Glutamatergic neuron (in vitro differentiated cells): ENCODE measurements around the gene AGER. TPM values are rescaled to one million over a fixed set of nuclear protein-coding genes. Genes with fewer than 3 reads are reported as not detected.

ENCODE experiments used
- DNase-seq: peaks from one replicate; pipeline ENCODE4 v3.0.0; 2022
- H3K27ac Mint-ChIP-seq: one replicate; pipeline ENCODE4 v1.8.0; 2020; ENCODE audit warnings: mild to moderate bottlenecking, mixed read lengths, inconsistent platforms; ENCODE audit not compliant: unreplicated experiment
- H3K27me3 Mint-ChIP-seq: one replicate; pipeline ENCODE4 v1.8.0; 2020; ENCODE audit warnings: mild to moderate bottlenecking, moderate library complexity, mixed read lengths, inconsistent platforms; ENCODE audit not compliant: unreplicated experiment
- H3K36me3 Mint-ChIP-seq: one replicate; pipeline ENCODE4 v1.8.0; 2020; ENCODE audit warnings: mild to moderate bottlenecking, mixed read lengths, inconsistent platforms; ENCODE audit not compliant: unreplicated experiment
- H3K4me1 Mint-ChIP-seq: one replicate; pipeline ENCODE4 v1.8.0; 2020; ENCODE audit warnings: mild to moderate bottlenecking, low read depth, mixed read lengths, inconsistent platforms; ENCODE audit not compliant: unreplicated experiment
- H3K4me3 Mint-ChIP-seq: one replicate; pipeline ENCODE4 v1.8.0; 2020; ENCODE audit warnings: mild to moderate bottlenecking, mixed read lengths, inconsistent platforms; ENCODE audit not compliant: unreplicated experiment
- H3K9me3 Mint-ChIP-seq: one replicate; pipeline ENCODE4 v1.8.0; 2020; ENCODE audit warnings: mild to moderate bottlenecking, moderate library complexity, mixed read lengths, inconsistent platforms; ENCODE audit not compliant: unreplicated experiment
- total RNA-seq: library from RNA; stranded (reverse); fragmentation: NEBNext Ultra II Directional; extraction: Animal tissue kit (Norgen Biotek cat#: 25700); gene quantifications from one replicate; pipeline ENCODE4 v1.2.1, GENCODE V29; 2021; ENCODE audit not compliant: unreplicated experiment
- TF ChIP-seq, protein P1 (sequence below): fragments of 200-600 bp; sonication (generic); IDR thresholded peaks from one replicate; pipeline ENCODE4 v1.5.0; 2021; ENCODE audit not compliant: partially characterized antibody, unreplicated experiment

AGER gene
- total RNA-seq, 1 donor from 2014 or later, result 13.2 TPM

GRCh38 chr6:32179766-32180405 is 4.2 kb downstream of the AGER start:
- no peak overlapping the region for H3K27ac Mint-ChIP-seq
- peaks cover 33% of the 10 kb centered on the region for H3K4me1 Mint-ChIP-seq
- peaks cover 5% of the 10 kb centered on the region for H3K36me3 Mint-ChIP-seq
- H3K4me3 Mint-ChIP-seq, result peak overlapping the region; percentile 94
- TF ChIP-seq, protein P1, sequence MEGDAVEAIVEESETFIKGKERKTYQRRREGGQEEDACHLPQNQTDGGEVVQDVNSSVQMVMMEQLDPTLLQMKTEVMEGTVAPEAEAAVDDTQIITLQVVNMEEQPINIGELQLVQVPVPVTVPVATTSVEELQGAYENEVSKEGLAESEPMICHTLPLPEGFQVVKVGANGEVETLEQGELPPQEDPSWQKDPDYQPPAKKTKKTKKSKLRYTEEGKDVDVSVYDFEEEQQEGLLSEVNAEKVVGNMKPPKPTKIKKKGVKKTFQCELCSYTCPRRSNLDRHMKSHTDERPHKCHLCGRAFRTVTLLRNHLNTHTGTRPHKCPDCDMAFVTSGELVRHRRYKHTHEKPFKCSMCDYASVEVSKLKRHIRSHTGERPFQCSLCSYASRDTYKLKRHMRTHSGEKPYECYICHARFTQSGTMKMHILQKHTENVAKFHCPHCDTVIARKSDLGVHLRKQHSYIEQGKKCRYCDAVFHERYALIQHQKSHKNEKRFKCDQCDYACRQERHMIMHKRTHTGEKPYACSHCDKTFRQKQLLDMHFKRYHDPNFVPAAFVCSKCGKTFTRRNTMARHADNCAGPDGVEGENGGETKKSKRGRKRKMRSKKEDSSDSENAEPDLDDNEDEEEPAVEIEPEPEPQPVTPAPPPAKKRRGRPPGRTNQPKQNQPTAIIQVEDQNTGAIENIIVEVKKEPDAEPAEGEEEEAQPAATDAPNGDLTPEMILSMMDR, result no peak
- H3K9me3 Mint-ChIP-seq, result peaks cover 19% of the 10 kb centered on the region
- peaks cover 20% of the 10 kb centered on the region for H3K27me3 Mint-ChIP-seq
- DNase-seq, result no peak

GRCh38 chr6:32178547-32179440 is 5.3 kb downstream of the AGER start:
- H3K36me3 Mint-ChIP-seq, result peaks cover 5% of the 10 kb centered on the region
- peaks cover 22% of the 10 kb centered on the region for H3K9me3 Mint-ChIP-seq
- peak; percentile 49 for DNase-seq

GRCh38 chr6:32177788-32178546 is 6.1 kb downstream of the AGER start, which contains the start of gene RNF5:
Gene RNF5, plus strand, starts transcription at chr6:32178405. Its CDS starts 107 bp downstream, at chr6:32178512.
- H3K36me3 Mint-ChIP-seq, result peaks cover 5% of the 10 kb centered on the region
- peaks cover 40% of the 10 kb centered on the region for H3K4me1 Mint-ChIP-seq
- TF ChIP-seq, protein P1, result no peak
- H3K27me3 Mint-ChIP-seq, result peaks cover 20% of the 10 kb centered on the region
- peaks cover 22% of the 10 kb centered on the region for H3K9me3 Mint-ChIP-seq
- DNase-seq, result peak; percentile 92
- peak within 1 kb of the TSS; percentile 97 for H3K27ac Mint-ChIP-seq
- peak within 1 kb of the TSS; percentile 94 for H3K4me3 Mint-ChIP-seq

More at GRCh38 chr6:32178547-32179440, 5.3 kb downstream of the AGER start:
- Mint-ChIP-seq H3K27ac (peak overlapping the region; percentile 97), H3K4me1 (peaks cover 40% of the 10 kb centered on the region), H3K27me3 (peaks cover 20% of the 10 kb centered on the region), H3K4me3 (peak overlapping the region; percentile 94)
- TF ChIP-seq, protein P1, result no peak

DNA sequence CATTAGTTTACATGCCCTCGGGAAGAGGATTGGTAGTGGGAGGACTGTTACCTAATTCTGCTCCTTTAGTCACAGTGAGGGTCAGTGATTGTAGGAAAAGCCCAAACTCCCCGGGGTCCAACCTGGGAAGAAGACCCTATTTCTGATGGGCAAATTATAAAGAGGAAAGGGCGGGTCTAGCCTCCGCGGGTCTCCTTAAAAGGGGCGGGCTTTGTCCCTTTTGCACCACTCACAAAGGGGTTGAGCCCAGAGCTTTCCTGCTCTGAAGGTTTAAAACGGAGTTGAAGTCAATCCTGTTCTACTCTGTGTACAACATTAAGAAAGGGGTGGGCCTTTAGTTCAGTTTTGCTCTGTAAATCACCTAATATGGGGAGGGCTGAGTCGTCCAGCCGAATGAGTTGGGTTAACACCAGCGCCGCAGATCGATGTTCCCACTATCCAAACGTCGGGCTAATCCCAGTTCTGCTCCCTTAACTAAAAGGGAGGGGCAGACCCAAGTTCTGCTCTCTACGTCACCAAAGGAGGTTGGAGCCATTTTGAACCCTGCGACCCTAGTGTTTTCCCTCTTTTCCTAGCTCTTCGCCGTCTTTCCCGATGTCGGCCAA is 6.8 kb downstream of the AGER start:
- H3K27me3 Mint-ChIP-seq, result peaks cover 20% of the 10 kb centered on the region
- H3K4me1 Mint-ChIP-seq, result peaks cover 40% of the 10 kb centered on the region
- H3K4me3 Mint-ChIP-seq, result peak overlapping the region; percentile 94
- DNase-seq, result no peak
- H3K27ac Mint-ChIP-seq, result peak overlapping the region; percentile 97
- peaks cover 22% of the 10 kb centered on the region for H3K9me3 Mint-ChIP-seq
- TF ChIP-seq, protein P1, result no peak
- peaks cover 5% of the 10 kb centered on the region for H3K36me3 Mint-ChIP-seq
